ENCODE data around the gene PTPN18. TPM values are rescaled to one million over a fixed set of nuclear protein-coding genes. Genes with fewer than 3 reads are reported as not detected.

PTPN18 gene
- total RNA-seq (2014; rRNA removed; shearing (Covaris generic); ENCODE audit: low replicate concordance): 229 and 264 TPM in 2 replicates

- Histone ChIP-seq H3K4me3 (ENCODE audit: low read length) (peak within 1 kb of the TSS; percentile 90), H3K27ac (ENCODE audit: low read length) (peak within 1 kb of the TSS; percentile 94), H3K79me2 (ENCODE audit: low read length) (peaks cover 21% of the 10 kb centered on the region), H3K9me3 (ENCODE audit: low read length) (no peaks in the 10 kb centered on the region), H3K4me2 (ENCODE audit: low read depth, low read length, poor library complexity, severe bottlenecking) (peak within 1 kb of the TSS; percentile 98), H3K9ac (ENCODE audit: low read length) (peak within 1 kb of the TSS; percentile 89), H2AFZ (ENCODE audit: low read length) (peak within 1 kb of the TSS; percentile 70), H3K27me3 (ENCODE audit: low read length) (no peaks in the 10 kb centered on the region), H4K20me1 (ENCODE audit: insufficient read depth, low read depth, low read length) (no peaks in the 10 kb centered on the region), H3K9me2 (replicated peaks; ENCODE audit: insufficient read depth, low read length) (no peaks in the 10 kb centered on the region), H3K36me3 (ENCODE audit: insufficient read depth, low read length) (no peaks in the 10 kb centered on the region), H3K4me1 (ENCODE audit: low read length) (peaks cover 56% of the 10 kb centered on the region)
- DNase-seq: peak; percentile 88
These were observed at the start of gene PTPN18 for GRCh38 chr2:130355578-130356431. Gene PTPN18 (plus strand): TSS chr2:130356056. CDS start chr2:130356108, 52 bp downstream.

- no peak overlapping the region for H2AFZ ChIP-seq (ENCODE audit: low read length)
- H3K9me2 ChIP-seq (replicated peaks; ENCODE audit: insufficient read depth, low read length): no peaks in the 10 kb centered on the region
- H3K9ac ChIP-seq (ENCODE audit: low read length): no peak overlapping the region
- no peaks in the 10 kb centered on the region for H3K79me2 ChIP-seq (ENCODE audit: low read length)
- DNase-seq: no peak
- H3K36me3 ChIP-seq (ENCODE audit: insufficient read depth, low read length): no peaks in the 10 kb centered on the region
- no peak overlapping the region for H3K27ac ChIP-seq (ENCODE audit: low read length)
- no peaks in the 10 kb centered on the region for H4K20me1 ChIP-seq (ENCODE audit: insufficient read depth, low read depth, low read length)
- H3K4me3 ChIP-seq (ENCODE audit: low read length): no peak overlapping the region
- H3K27me3 ChIP-seq (ENCODE audit: low read length): no peaks in the 10 kb centered on the region
- H3K4me2 ChIP-seq (ENCODE audit: low read depth, low read length, poor library complexity, severe bottlenecking): no peak overlapping the region
- no peaks in the 10 kb centered on the region for H3K9me3 ChIP-seq (ENCODE audit: low read length)
- H3K4me1 ChIP-seq (ENCODE audit: low read length): no peaks in the 10 kb centered on the region
These were observed 48.0 kb upstream of the PTPN18 start for GRCh38 chr2:130307850-130308249.

DNA sequence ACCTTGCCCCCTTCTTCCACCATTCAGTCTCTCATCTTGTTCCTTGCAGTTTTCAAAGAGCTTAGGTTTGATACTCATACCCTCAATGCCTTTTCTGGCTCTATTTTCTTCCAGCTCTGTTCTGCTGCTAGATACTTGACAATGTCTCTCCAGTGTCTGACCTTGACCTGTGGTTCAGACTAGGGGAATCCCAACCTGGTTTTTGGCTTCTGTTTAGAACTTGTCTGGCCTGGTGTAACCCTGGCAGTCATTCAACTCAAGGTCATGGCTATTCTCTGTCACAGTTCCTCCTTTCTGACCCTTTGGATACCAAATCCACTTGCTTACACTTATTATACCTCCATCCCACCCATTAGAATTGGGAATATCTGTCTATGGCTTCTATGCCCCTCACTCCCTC is 45.0 kb upstream of the PTPN18 start:
- no peaks in the 10 kb centered on the region for H3K9me2 ChIP-seq (replicated peaks; ENCODE audit: insufficient read depth, low read length)
- H3K79me2 ChIP-seq (ENCODE audit: low read length): no peaks in the 10 kb centered on the region
- no peak overlapping the region for H2AFZ ChIP-seq (ENCODE audit: low read length)
- no peak overlapping the region for H3K9ac ChIP-seq (ENCODE audit: low read length)
- no peak for DNase-seq
- no peak overlapping the region for H3K4me2 ChIP-seq (ENCODE audit: low read depth, low read length, poor library complexity, severe bottlenecking)
- H3K27me3 ChIP-seq (ENCODE audit: low read length): no peaks in the 10 kb centered on the region
- H3K4me1 ChIP-seq (ENCODE audit: low read length): no peaks in the 10 kb centered on the region
- no peaks in the 10 kb centered on the region for H3K36me3 ChIP-seq (ENCODE audit: insufficient read depth, low read length)
- no peaks in the 10 kb centered on the region for H4K20me1 ChIP-seq (ENCODE audit: insufficient read depth, low read depth, low read length)
- H3K9me3 ChIP-seq (ENCODE audit: low read length): no peaks in the 10 kb centered on the region
- no peak overlapping the region for H3K4me3 ChIP-seq (ENCODE audit: low read length)
- no peak overlapping the region for H3K27ac ChIP-seq (ENCODE audit: low read length)

- H3K27ac ChIP-seq (ENCODE audit: low read length): no peak overlapping the region
- no peaks in the 10 kb centered on the region for H3K9me2 ChIP-seq (replicated peaks; ENCODE audit: insufficient read depth, low read length)
- H2AFZ ChIP-seq (ENCODE audit: low read length): no peak overlapping the region
- H3K4me2 ChIP-seq (ENCODE audit: low read depth, low read length, poor library complexity, severe bottlenecking): no peak overlapping the region
- H3K36me3 ChIP-seq (ENCODE audit: insufficient read depth, low read length): no peaks in the 10 kb centered on the region
- no peaks in the 10 kb centered on the region for H3K9me3 ChIP-seq (ENCODE audit: low read length)
- H3K27me3 ChIP-seq (ENCODE audit: low read length): no peaks in the 10 kb centered on the region
- H3K4me3 ChIP-seq (ENCODE audit: low read length): no peak overlapping the region
- H3K4me1 ChIP-seq (ENCODE audit: low read length): no peaks in the 10 kb centered on the region
- no peak overlapping the region for H3K9ac ChIP-seq (ENCODE audit: low read length)
- no peaks in the 10 kb centered on the region for H4K20me1 ChIP-seq (ENCODE audit: insufficient read depth, low read depth, low read length)
- DNase-seq: no peak
- H3K79me2 ChIP-seq (ENCODE audit: low read length): no peaks in the 10 kb centered on the region
These were observed 42.0 kb upstream of the PTPN18 start for GRCh38 chr2:130313812-130314334.

DNA sequence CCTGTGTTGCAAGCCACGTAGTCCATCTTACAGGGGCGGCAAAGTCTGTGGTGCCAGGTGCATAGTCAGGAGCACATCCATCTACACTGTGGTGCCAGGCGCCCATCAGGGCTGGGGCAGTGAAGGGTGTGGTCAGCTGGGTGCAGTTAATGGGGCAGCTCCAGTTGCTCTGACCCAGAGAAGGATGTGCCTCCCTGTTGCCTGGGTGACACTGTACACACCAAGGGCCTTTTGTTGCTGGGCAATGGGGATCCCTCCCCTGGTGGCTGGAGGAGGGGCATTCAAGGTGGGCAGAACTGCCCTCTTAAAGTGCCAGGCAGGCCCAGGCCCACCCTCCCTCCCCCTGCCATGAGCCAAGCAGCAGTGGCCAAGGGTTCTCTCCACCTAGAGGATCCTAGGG is 41.5 kb upstream of the PTPN18 start:
- Histone ChIP-seq H4K20me1 (ENCODE audit: insufficient read depth, low read depth, low read length) (no peaks in the 10 kb centered on the region), H3K9ac (ENCODE audit: low read length) (no peak overlapping the region), H3K4me2 (ENCODE audit: low read depth, low read length, poor library complexity, severe bottlenecking) (no peak overlapping the region), H3K9me2 (replicated peaks; ENCODE audit: insufficient read depth, low read length) (no peaks in the 10 kb centered on the region), H3K27me3 (ENCODE audit: low read length) (no peaks in the 10 kb centered on the region), H2AFZ (ENCODE audit: low read length) (no peak overlapping the region), H3K9me3 (ENCODE audit: low read length) (no peaks in the 10 kb centered on the region), H3K79me2 (ENCODE audit: low read length) (no peaks in the 10 kb centered on the region), H3K36me3 (ENCODE audit: insufficient read depth, low read length) (no peaks in the 10 kb centered on the region), H3K4me3 (ENCODE audit: low read length) (no peak overlapping the region), H3K4me1 (ENCODE audit: low read length) (no peaks in the 10 kb centered on the region), H3K27ac (ENCODE audit: low read length) (no peak overlapping the region)
- DNase-seq: no peak

DNA sequence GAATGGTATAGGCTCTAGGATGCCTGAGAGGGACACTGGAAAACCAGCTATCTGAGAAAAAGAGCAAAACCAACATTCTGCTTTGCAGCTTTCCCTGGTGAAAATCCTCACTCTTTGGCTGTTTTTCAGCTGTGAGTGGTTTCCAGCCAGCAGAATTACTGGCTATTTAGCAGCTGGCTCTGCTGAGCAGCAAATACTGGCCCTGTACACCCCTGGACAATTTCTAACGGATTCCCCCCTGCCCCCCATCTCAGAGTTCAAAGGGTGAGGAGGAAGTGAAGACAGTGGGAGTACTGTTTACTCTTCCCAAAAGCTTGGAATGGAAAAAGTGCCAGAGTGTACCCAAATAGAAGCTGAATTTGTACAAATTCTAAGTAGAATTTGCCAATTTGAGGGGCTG is 39.3 kb upstream of the PTPN18 start:
- Histone ChIP-seq H3K27ac (ENCODE audit: low read length) (no peak overlapping the region), H4K20me1 (ENCODE audit: insufficient read depth, low read depth, low read length) (no peaks in the 10 kb centered on the region), H2AFZ (ENCODE audit: low read length) (no peak overlapping the region), H3K9me2 (replicated peaks; ENCODE audit: insufficient read depth, low read length) (no peaks in the 10 kb centered on the region), H3K79me2 (ENCODE audit: low read length) (no peaks in the 10 kb centered on the region), H3K4me1 (ENCODE audit: low read length) (no peaks in the 10 kb centered on the region), H3K4me3 (ENCODE audit: low read length) (no peak overlapping the region), H3K4me2 (ENCODE audit: low read depth, low read length, poor library complexity, severe bottlenecking) (no peak overlapping the region), H3K9me3 (ENCODE audit: low read length) (no peaks in the 10 kb centered on the region), H3K9ac (ENCODE audit: low read length) (no peak overlapping the region), H3K27me3 (ENCODE audit: low read length) (no peaks in the 10 kb centered on the region), H3K36me3 (ENCODE audit: insufficient read depth, low read length) (no peaks in the 10 kb centered on the region)
- DNase-seq: no peak

- H3K27me3 ChIP-seq (ENCODE audit: low read length): no peaks in the 10 kb centered on the region
- H4K20me1 ChIP-seq (ENCODE audit: insufficient read depth, low read depth, low read length): no peaks in the 10 kb centered on the region
- no peaks in the 10 kb centered on the region for H3K4me1 ChIP-seq (ENCODE audit: low read length)
- H3K36me3 ChIP-seq (ENCODE audit: insufficient read depth, low read length): no peaks in the 10 kb centered on the region
- H3K4me3 ChIP-seq (ENCODE audit: low read length): no peak overlapping the region
- no peak overlapping the region for H3K27ac ChIP-seq (ENCODE audit: low read length)
- H3K4me2 ChIP-seq (ENCODE audit: low read depth, low read length, poor library complexity, severe bottlenecking): no peak overlapping the region
- no peak overlapping the region for H3K9ac ChIP-seq (ENCODE audit: low read length)
- no peaks in the 10 kb centered on the region for H3K79me2 ChIP-seq (ENCODE audit: low read length)
- no peak overlapping the region for H2AFZ ChIP-seq (ENCODE audit: low read length)
- H3K9me2 ChIP-seq (replicated peaks; ENCODE audit: insufficient read depth, low read length): no peaks in the 10 kb centered on the region
- no peak for DNase-seq
- H3K9me3 ChIP-seq (ENCODE audit: low read length): no peaks in the 10 kb centered on the region
These were observed 37.0 kb upstream of the PTPN18 start for GRCh38 chr2:130318906-130319305.

- no peaks in the 10 kb centered on the region for H4K20me1 ChIP-seq (ENCODE audit: insufficient read depth, low read depth, low read length)
- DNase-seq: no peak
- H3K4me3 ChIP-seq (ENCODE audit: low read length): no peak overlapping the region
- H3K79me2 ChIP-seq (ENCODE audit: low read length): no peaks in the 10 kb centered on the region
- no peak overlapping the region for H3K4me2 ChIP-seq (ENCODE audit: low read depth, low read length, poor library complexity, severe bottlenecking)
- H3K27me3 ChIP-seq (ENCODE audit: low read length): no peaks in the 10 kb centered on the region
- no peaks in the 10 kb centered on the region for H3K4me1 ChIP-seq (ENCODE audit: low read length)
- H3K36me3 ChIP-seq (ENCODE audit: insufficient read depth, low read length): no peaks in the 10 kb centered on the region
- no peak overlapping the region for H3K27ac ChIP-seq (ENCODE audit: low read length)
- no peaks in the 10 kb centered on the region for H3K9me2 ChIP-seq (replicated peaks; ENCODE audit: insufficient read depth, low read length)
- H2AFZ ChIP-seq (ENCODE audit: low read length): no peak overlapping the region
- H3K9ac ChIP-seq (ENCODE audit: low read length): no peak overlapping the region
- H3K9me3 ChIP-seq (ENCODE audit: low read length): no peaks in the 10 kb centered on the region
These were observed 36.3 kb upstream of the PTPN18 start for GRCh38 chr2:130319536-130319935.

All from Karpas-422 (cell line).